ENCODE data around the gene ATP13A2. TPM values are rescaled to one million over a fixed set of nuclear protein-coding genes. Genes with fewer than 3 reads are reported as not detected.
"Not testable (repeated sequence)": the region's sequence is repeated elsewhere in the genome, so short reads cannot be mapped to it uniquely, and the experiment has no call there.

The ATP13A2 gene
- total RNA-seq, 1 donor from 2014 or later, result 97.8 TPM

GRCh38 chr1:16965486-16966067, 46.2 kb downstream of the ATP13A2 start:
- DNase-seq (ENCODE audit: extremely low read depth, low read depth, low spot score), result no peak

DNA sequence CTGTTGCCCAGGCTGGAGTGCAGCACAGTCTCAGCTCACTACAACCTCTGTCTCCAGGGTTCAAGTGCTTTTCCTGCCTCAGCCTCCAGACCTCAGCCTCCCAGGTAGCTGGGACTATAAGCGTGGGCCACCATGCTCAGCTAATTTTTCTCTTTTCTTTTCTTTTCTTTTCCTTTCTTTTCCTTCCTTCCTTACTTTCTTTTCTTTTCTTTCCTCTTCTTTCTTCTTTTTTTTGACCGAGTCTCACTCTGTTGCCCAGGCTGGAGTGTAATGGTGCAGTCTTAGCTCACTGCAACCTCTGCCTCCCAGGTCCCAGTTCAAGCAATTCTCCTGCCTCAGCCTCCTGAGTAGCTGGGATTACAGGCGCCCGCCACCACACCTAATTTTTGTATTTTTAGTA, 47.6 kb downstream of the ATP13A2 start:
- not testable (repeated sequence) for DNase-seq (ENCODE audit: extremely low read depth, low read depth, low spot score)

GRCh38 chr1:16961297-16962133, 50.2 kb downstream of the ATP13A2 start:
- DNase-seq (ENCODE audit: extremely low read depth, low read depth, low spot score), result no peak

DNA sequence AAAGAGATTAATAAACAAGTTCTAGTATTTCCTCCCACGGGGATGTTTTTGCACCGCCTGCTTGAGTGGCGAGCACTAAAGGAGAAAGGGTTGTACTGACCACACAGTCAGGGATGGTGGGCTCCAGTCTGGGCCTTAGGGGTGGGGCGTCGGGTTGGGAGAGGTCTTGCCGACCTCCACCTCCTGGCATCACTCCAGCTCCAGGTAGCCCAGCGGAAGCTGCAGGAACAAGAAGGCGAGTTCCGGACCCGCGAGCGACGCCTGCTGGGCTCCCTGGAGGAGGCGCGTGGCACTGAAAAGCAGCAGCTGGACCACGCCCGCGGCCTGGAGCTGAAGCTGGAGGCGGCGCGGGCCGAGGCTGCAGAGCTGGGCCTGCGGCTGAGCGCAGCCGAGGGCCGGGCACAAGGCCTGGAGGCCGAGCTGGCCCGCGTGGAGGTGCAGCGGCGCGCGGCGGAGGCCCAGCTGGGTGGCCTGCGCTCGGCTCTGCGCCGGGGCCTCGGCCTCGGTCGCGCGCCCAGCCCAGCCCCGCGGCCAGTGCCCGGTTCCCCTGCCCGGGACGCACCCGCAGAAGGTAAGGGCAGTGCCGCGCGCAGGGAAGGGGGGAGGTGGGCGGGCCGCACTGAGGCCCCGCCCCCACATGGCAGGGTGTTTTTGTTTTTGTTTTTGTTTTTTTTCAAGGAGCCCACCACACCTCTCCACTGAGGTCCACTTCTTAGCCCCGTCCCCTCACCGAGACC, 51.0 kb downstream of the ATP13A2 start:
- no peak for DNase-seq (ENCODE audit: extremely low read depth, low read depth, low spot score)

DNA sequence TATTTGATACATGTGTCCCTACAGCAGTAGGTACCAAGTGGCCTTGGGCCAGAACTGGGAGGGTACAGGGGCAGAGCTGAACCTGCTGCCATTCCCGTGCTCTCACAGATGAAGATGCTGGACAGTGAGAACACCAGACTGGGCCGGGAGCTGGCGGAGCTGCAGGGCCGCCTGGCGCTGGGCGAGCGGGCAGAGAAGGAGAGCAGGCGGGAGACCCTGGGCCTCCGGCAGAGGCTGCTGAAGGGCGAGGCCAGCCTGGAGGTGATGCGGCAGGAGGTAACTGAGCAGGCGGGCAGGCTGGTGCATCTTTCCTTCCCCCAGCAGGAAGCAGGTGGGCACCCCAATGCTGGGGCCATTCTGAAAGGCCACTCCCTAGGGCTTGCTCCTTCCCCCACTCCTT, 53.3 kb downstream of the ATP13A2 start:
- no peak for DNase-seq (ENCODE audit: extremely low read depth, low read depth, low spot score)

DNA sequence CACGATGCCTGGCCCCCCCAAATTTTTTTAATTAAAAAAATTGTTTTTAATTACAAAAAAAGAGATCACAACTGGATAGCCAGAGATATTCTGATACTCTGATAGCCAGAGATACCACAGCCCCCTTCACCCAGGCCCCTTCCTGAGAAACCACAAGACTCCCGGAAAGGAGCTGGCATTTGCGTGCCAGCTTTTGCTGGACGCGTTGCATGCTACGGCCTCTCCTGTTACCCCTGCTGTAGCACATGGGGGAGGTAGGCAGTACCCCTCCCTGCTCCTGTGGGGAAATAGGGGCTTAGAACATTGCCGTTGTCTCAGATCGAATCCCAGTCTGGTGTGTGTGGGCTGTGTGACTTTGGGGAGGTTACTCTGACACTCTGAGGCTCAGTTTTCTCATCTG, 54.0 kb downstream of the ATP13A2 start:
- DNase-seq (ENCODE audit: extremely low read depth, low read depth, low spot score), result no peak

- no peak for DNase-seq (ENCODE audit: extremely low read depth, low read depth, low spot score)
Measured at GRCh38 chr1:16956775-16957174, 55.0 kb downstream of the ATP13A2 start.

GRCh38 chr1:16955186-16955585, 56.5 kb downstream of the ATP13A2 start:
- no peak for DNase-seq (ENCODE audit: extremely low read depth, low read depth, low spot score)

DNA sequence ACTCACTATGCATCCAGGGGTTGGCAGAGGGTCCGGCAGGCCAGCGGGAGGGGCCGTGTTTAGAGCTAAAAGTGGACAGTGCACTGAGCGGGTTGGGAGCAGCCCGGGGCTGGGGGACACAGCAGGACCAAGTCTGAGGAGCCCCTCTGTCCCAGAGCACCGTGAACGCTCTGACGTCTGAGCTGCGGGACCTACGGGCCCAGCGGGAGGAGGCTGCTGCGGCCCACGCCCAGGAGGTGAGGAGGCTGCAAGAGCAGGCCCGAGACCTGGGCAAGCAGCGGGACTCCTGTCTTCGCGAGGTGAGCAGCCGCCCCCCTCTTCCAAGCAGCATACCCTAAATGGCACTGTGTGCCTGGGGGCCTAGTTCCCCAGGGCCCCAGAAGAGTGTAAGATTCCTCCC, 57.1 kb downstream of the ATP13A2 start:
- DNase-seq (ENCODE audit: extremely low read depth, low read depth, low spot score), result no peak

DNA sequence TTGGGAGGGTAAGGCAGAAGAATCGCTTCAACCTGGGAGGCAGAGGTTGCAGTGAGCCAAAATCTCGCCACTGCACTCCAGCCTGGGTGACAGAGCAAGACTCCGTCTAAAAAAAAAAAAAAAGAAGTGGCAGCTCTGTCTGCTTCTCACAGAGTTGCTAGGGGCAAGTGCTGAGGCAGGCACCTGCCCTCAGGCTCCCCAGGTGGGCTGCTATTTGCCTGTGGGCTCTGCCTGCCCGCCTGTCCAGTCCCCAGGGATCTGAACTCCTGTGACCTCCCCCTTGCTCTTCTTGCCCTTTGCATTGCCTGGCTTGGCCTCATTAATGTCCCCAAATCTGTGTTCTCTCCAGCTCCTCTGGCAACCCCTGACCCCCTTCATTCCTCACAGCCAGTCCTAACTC, 59.4 kb downstream of the ATP13A2 start:
- DNase-seq (ENCODE audit: extremely low read depth, low read depth, low spot score), result not testable (repeated sequence)

DNA sequence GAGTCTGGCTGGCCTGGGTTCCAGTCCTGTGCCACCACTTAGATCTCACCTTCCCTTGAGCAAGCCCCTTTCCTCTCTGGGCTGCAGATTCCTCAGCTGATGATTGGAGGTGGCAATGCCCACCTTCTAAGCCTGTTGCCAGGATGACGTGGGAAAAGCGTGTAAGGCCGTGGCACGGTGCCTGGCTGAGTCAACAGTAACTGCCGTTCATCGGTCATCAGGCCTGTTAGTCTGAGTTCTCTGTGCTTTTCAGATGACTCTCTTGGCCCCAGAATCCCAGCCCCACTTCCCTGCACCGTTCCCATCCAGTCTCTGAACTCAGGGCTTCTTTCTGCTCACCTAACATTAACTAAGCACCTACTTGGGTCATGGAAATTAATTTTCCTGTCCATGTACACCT, 62.7 kb downstream of the ATP13A2 start:
- not testable (repeated sequence) for DNase-seq (ENCODE audit: extremely low read depth, low read depth, low spot score)

- DNase-seq (ENCODE audit: extremely low read depth, low read depth, low spot score), result not testable (repeated sequence)
Measured at GRCh38 chr1:16948282-16948891, 63.3 kb downstream of the ATP13A2 start.

DNA sequence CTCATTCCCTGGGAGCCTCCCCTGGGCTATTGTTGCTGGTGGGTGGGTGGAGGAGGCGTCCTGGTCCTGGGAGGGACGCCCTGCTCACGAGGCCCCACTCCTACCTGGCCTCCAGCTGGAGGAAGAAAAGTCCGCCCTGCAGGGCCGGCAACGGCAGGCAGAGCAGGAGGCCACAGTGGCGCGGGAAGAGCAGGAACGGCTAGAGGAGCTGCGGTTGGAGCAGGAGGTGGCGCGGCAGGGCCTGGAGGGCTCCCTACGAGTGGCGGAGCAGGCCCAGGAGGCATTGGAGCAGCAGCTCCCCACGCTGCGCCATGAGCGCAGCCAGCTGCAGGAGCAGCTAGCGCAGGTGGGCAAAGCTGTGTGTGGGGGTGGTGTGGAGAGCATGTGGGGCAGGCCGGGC, 65.1 kb downstream of the ATP13A2 start:
- DNase-seq (ENCODE audit: extremely low read depth, low read depth, low spot score), result no peak

- DNase-seq (ENCODE audit: extremely low read depth, low read depth, low spot score), result not testable (repeated sequence)
Measured at GRCh38 chr1:16946185-16946584, 65.5 kb downstream of the ATP13A2 start.

DNA sequence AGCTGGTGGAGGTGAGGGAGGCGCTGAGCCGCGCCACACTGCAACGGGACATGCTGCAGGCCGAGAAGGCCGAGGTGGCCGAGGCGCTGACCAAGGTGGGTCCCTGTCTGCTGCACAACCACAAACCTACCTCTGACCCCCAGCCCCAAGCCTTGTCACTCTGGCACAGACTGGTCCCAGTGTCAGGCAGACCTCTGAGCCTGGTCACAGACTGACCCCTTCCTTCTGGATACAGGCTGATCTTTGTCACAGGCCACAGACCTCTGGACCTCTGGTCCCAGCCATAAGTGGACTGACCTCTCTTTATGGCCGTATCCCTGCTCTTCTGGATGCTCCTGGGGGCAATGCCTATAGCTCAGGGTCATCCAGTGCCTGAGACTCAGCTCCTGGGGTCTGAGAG, 66.2 kb downstream of the ATP13A2 start:
- not testable (repeated sequence) for DNase-seq (ENCODE audit: extremely low read depth, low read depth, low spot score)

DNA sequence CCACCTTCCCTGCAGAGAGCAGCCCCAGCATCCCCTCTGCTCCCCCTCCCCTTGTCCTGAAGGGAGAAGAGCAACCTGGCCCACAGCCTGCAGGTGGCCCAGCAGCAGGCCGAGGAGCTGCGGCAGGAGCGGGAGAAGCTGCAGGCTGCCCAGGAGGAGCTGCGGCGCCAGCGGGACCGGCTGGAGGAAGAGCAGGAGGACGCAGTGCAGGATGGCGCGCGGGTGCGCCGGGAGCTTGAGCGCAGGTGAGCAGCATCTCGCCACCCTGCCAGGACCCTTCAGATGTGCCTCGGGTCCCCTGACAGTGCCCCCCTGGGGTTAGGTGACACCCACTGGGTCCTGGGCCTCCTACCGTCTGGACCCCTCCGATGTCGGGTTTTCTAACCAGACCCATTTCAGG, 67.7 kb downstream of the ATP13A2 start:
- no peak for DNase-seq (ENCODE audit: extremely low read depth, low read depth, low spot score)

GRCh38 chr1:16939386-16940180, 72.1 kb downstream of the ATP13A2 start:
- DNase-seq (ENCODE audit: extremely low read depth, low read depth, low spot score), result not testable (repeated sequence)

DNA sequence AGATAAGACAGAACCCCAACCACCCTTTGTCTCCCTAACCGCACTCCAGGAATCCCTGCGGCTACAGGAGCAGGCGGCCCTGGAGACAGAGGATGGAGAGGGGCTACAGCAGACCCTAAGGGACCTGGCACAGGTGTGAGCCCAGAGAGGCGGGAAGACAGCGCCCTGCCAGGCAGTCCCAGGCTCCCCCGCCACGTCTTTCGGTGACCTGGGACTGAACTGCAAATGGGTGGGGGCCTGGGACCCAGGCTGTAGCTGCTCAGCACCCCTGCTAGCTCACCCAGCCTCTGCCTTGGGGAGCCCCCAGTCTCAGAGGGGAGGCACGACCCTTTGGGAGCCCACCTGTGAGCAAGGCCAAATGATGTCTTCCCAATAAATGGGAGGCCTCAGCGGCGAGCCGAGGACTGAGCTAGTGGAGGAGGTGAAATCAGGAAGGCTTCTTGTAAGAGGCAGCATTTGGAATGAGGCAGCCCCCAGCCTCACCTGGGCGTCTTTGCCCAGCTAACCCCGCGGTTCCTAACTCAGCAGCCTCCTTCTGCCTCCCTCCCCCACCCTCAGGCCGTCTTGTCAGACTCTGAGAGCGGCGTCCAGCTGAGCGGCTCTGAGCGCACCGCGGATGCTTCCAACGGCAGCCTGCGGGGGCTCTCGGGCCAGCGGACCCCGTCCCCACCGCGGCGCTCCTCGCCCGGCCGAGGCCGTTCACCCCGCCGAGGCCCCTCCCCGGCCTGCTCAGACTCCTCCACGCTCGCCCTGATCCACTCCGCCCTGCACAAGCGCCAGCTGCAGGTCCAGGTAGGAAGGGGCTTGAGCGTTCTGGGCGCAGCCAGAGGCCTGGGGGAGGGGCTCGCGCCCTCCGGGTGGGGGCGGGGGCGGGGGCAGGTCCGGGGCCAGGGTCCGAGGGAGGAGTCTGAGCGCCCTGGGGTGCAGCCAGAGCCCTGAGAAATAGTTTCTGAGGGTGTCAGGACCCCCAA, 73.1 kb downstream of the ATP13A2 start:
- DNase-seq (ENCODE audit: extremely low read depth, low read depth, low spot score), result no peak

GRCh38 chr1:16936580-16936979, 75.1 kb downstream of the ATP13A2 start:
- DNase-seq (ENCODE audit: extremely low read depth, low read depth, low spot score), result not testable (repeated sequence)
